SH-SY5Y (cell line): ENCODE measurements around the gene MICU2.

Source experiments
- GATA2 ChIP-seq: IDR thresholded peaks from 2 replicates; pipeline ENCODE4 v1.6.1; 2011; ENCODE audit warnings: mild to moderate bottlenecking, low read depth, low read length
- GATA3 ChIP-seq: IDR thresholded peaks from 2 replicates; pipeline ENCODE4 v1.6.1; 2011; ENCODE audit warnings: low read depth, mild to moderate bottlenecking, low read length, moderate library complexity

DNA sequence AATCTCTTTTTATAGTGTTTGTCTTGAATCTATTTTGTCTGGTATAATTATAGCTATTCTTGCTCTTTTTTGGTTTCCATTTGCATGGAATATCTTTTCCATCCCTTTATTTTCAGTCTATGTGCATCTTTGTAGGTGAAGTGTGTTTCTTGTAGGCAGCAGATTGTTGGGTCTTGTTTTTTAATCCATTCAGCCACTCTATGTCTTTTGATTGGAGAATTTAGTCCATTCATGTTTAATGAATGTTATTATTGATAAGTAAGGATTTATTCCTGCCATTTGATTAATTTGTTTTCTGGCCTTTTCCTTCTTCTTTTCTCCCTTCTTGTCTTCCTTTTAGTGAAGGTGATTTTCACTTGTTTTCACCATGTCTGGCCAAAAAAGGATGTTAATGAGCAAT, 133.2 kb downstream of the MICU2 start:
- TF ChIP-seq GATA2: no peak
- TF ChIP-seq GATA3: no peak
